ENCODE data around the gene ITGA8.

Gene ITGA8

DNA sequence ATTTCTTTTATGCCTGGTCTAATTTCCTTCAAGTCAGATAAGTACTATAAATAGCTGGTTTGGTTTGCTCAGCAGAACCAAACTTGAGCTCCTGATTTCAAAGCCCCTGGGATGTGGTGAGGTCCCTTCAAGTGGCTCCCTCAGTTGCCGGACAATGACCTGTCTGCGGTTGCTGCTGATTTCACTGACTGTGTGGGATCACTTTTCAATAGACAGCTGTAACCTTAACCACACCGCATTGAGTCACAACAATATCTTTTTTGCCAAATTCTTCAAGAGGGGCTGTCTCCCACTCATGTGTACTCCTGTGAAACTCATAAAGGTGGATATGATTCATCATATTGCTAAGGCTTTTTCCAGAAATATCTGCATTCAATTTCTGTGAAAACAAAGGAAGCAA lies 23.1 kb upstream of the ITGA8 start:
- TF ChIP-seq POLR2A (IDR thresholded peaks at IDR 0.05; ENCODE audit: low read length) (no peak), GATA1 (IDR thresholded peaks at IDR 0.05; ENCODE audit: low read depth, low read length) (no peak)
- DNase-seq = no peak

DNA sequence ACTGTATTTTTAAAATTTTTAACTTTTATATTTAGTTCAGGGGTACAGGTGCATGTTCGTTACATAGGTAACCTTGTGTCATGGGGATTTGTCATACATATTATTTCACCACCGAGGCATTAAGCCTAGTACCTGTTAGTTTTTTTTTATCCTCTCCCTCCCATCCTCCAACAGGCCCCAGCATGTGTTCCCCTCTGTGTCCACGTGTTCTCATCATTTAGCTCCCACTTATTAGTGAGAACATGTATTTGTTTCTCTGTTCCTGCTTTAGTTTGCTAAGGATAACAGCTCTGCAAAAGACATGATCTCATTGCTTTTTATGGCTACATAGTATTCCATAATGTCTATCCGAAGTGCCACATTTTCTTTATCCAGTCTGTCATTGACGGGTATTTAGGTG lies 22.4 kb upstream of the ITGA8 start:
- TF ChIP-seq POLR2A (IDR thresholded peaks at IDR 0.05; ENCODE audit: low read length) = no peak
- TF ChIP-seq GATA1 (IDR thresholded peaks at IDR 0.05; ENCODE audit: low read depth, low read length) = no peak
- DNase-seq = no peak

DNA sequence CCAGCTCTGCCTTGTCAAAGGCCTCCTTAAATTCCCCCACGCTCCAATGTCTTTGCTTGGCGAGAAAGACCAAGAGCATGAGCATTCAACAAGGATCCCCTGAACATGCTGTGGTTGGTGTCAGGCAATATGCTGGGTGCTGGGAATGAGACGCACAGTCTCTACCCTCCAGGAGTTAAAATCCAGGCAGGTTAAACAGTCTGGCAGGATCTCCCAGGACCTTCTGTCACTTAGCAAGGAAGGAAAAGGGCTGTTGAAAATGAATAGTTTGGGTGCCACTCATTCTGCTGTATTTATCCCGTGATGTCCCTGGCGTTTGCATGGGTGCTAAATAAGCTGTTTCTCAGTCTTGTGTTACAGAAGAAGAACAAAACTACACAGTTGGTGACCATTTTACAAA lies 21.9 kb upstream of the ITGA8 start:
- TF ChIP-seq POLR2A (IDR thresholded peaks at IDR 0.05; ENCODE audit: low read length) (no peak), GATA1 (IDR thresholded peaks at IDR 0.05; ENCODE audit: low read depth, low read length) (no peak)
- no peak for DNase-seq

DNA sequence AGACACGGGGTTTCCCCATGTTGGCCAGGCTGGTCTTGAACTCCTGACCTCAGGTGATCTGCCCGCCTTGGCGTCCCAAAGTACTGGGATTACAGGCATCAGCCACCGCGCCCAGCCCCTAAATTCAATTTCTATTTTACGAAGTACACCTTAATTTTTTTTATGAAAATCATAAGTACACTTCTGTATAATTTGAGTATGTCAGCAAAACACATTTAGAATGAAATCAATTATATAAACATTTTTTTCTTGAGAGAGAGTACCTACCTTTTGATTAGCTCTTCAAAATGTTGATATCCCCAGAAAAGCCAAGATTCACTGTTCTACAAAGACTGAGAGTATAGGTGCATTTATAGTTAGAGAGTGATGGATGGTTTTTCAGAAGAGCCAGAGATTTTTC lies 20.5 kb upstream of the ITGA8 start:
- no peak for TF ChIP-seq POLR2A (IDR thresholded peaks at IDR 0.05; ENCODE audit: low read length)
- no peak for TF ChIP-seq GATA1 (IDR thresholded peaks at IDR 0.05; ENCODE audit: low read depth, low read length)
- DNase-seq = no peak

DNA sequence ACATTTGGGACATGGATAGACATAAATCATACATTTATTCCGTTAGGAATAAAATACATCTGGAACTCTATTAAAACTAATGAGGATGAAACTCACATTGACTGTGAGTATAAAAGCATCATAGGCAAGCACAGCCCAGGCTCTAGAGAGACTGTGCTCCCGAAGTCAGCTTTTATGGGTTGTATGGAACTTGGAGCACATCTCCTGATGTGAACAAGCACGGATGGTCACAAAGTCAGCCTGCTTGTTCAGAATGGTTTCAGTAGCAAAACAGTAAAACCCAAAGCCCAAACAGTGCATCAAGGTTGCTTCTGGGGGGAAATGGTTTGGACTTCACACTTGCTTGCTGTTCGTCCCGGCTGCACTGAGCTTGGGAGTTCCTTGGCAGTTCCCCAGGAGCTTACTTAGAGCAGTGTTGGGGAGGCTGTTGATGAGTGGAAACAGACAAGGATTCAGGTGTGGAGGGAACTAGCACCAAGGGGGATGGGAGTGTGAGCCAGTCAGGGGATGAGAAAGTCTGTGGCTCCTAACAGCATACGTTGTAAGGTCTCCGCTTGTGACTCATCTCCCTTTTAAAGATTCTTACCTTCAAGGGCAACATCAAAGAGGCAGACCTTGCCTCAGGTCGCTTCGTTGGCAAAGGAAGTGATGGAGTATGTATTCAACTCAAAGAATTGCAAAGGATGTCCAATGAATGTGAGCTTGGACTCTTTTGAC lies 19.7 kb upstream of the ITGA8 start:
- TF ChIP-seq GATA1 (IDR thresholded peaks at IDR 0.05; ENCODE audit: low read depth, low read length) (no peak), POLR2A (IDR thresholded peaks at IDR 0.05; ENCODE audit: low read length) (no peak)
- no peak for DNase-seq

DNA sequence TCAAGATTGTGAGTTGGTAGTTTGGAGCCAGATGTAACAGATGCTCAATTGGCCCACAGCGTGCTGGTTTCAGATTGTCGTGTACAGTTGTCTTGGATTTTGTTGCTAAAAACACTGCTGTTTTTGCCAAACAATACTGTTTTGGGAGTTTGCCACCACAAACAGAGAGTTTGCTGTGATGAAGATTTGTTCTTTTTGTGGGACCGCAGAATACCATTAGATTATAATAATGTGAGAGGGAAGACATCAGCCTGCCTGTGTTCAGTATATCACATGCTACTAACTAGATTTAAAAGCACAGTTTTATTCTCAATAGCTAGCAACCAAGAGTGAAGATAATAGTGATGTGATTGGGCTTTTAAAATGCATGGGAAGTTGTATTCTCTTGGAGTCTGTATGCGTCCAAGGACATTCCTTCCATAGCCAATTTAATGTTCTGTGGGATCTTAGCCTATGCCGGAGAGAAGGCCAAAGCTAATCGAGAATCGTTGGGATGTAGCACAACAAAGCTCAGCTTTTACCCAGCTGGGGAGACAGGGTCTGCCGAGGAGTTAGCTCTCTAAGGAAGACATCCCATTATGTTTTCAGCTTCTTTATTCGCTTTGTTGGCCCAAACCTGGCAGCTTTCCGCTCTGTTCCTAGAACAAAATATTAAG lies 18.7 kb upstream of the ITGA8 start:
- DNase-seq = no peak
- TF ChIP-seq POLR2A (IDR thresholded peaks at IDR 0.05; ENCODE audit: low read length) = no peak
- no peak for TF ChIP-seq GATA1 (IDR thresholded peaks at IDR 0.05; ENCODE audit: low read depth, low read length)

DNA sequence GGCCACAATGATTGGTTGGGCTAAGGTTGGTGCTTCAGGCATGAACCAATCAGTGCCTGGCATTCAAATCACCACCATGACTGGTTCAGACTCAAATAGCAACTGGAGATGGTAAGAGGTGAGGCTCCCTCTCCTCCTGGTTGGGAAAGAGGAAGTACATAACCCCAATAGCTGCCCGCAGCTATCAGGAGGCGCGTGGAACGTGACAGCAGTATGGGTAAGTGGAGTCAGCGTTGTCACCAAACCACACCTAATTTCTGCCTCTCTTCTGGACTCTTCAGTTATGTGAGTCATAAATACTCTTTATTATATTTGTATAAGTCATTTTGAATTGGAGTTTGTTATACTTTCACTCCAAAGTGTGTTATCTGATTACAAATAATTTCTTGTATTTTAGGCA lies 17.9 kb upstream of the ITGA8 start:
- TF ChIP-seq POLR2A (IDR thresholded peaks at IDR 0.05; ENCODE audit: low read length) (no peak), GATA1 (IDR thresholded peaks at IDR 0.05; ENCODE audit: low read depth, low read length) (no peak)
- DNase-seq = no peak

DNA sequence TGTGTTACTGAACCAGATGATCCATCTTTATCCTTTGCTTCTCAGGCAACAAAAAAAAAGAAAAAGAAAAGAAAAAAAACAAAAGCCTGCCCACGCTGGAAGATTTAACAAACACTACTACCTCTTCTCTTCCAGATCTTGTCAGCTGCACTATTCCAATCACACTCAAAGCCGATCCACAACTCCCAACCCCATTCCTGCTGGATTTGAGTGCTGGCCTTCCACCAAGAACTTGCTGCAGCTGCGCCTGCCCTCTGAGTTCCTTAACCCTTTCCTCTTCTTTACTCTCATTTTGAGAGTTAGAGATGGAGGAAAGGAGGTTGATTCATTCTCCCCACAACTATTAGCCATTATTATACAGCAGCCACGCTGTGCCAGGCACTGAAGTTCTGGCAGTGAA lies 16.0 kb upstream of the ITGA8 start:
- no peak for DNase-seq
- TF ChIP-seq POLR2A (IDR thresholded peaks at IDR 0.05; ENCODE audit: low read length) (no peak), GATA1 (IDR thresholded peaks at IDR 0.05; ENCODE audit: low read depth, low read length) (no peak)

DNA sequence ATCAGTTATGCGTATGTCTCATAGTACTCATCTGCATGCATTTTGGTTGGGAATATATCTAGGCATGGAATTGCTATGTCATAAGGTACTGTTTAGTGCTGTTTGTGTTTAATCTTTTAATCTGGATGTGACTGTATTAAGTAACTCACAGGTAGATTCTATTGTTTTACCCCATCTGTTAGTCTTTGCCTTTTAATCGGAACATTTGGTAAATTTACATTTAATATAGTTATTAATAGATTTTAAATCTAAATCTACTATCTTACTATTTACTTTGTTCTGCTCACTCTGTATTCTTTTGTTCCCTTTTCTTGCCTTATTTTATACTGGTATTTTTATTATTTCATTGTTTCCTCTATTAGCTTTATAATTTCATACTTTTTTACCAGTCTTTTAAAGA lies 10.6 kb upstream of the ITGA8 start:
- no peak for DNase-seq

DNA sequence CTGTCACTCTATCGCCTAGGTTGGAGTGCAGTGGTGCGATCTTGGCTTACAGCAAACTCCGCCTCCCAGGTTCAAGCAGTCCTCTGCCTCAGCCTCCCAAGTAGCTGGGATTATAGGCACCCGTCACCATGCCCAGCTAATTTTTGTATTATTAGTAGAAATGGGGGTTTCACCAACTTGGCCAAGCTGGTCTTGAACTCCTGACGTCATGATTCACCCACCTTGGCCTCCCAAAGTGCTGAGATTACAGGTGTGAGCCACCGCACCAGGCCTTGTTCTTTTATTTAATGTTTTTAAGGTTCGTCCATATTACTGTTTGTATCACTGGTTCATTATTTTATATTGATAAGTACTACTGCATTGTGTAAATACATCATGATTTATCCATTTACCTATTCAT lies 10.2 kb upstream of the ITGA8 start:
- no peak for DNase-seq
- TF ChIP-seq POLR2A (IDR thresholded peaks at IDR 0.05; ENCODE audit: low read length) = no peak
- no peak for TF ChIP-seq GATA1 (IDR thresholded peaks at IDR 0.05; ENCODE audit: low read depth, low read length)

More for the DNA sequence above, 10.6 kb upstream of the ITGA8 start:
- TF ChIP-seq GATA1 (IDR thresholded peaks at IDR 0.05; ENCODE audit: low read depth, low read length) (no peak), POLR2A (IDR thresholded peaks at IDR 0.05; ENCODE audit: low read length) (no peak)

DNA sequence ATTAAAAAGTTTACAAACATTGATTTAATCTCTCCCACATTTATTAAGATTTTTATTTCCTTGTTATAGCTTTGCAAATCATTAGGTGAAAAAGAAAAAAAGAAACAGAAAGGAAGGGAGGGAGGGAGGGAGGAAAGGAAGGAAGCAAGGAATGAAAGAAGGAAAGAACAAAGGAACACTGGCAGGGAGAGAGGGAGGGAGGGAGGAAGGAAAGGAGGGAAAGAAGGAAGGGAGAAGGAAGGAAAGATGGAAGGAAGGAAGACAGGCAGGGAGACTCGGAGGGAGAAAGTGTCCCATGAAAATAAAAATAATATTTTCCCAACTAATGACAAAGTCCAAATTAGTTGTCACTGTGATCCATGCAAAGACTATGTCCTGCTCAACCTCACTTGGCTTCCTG lies 6.3 kb upstream of the ITGA8 start:
- TF ChIP-seq POLR2A (IDR thresholded peaks at IDR 0.05; ENCODE audit: low read length) (no peak), GATA1 (IDR thresholded peaks at IDR 0.05; ENCODE audit: low read depth, low read length) (no peak)
- DNase-seq = no peak

DNA sequence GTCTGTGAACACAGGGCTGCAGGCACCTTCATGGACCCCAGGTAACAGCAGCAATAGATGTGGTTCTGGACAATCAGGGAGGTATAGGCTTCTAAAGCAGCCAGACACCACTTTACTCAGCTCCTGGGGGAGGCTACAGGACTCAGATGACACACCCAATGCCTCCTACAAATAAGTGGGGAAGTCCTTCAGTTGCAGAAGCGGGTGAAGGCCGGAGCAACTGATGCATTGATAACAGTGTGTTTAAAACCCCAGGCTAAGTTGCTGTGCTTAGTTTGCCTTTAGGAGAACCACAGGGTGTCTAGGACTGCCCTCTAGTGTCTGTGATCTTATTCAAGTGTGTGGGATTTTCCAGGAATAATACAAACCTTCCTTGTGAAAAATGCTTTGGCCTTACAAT lies 5.9 kb upstream of the ITGA8 start:
- DNase-seq = peak; percentile 63 to 65
- TF ChIP-seq GATA1 (IDR thresholded peaks at IDR 0.05; ENCODE audit: low read depth, low read length) (no peak), POLR2A (IDR thresholded peaks at IDR 0.05; ENCODE audit: low read length) (no peak)

DNA sequence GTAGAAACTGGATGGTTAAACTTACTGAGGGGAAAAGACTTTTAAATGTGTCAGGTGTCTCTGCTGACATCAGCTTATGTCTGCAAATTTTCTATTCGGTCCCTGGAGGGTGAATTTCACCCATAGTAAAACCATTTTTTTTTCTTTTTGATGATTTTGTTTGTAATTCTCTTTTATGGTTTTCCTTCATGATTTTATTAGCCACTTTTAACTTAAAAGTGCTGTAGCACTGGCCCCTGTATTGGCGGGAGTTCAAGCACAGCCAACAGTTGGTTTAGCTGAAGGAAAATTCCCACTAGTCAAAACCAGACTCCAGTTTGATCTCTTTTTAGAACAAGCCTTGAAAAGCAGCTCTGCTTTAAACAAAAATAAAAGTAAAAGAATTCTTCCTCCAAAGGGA lies 5.0 kb upstream of the ITGA8 start:
- TF ChIP-seq GATA1 (IDR thresholded peaks at IDR 0.05; ENCODE audit: low read depth, low read length) (no peak), POLR2A (IDR thresholded peaks at IDR 0.05; ENCODE audit: low read length) (no peak)
- no peak for DNase-seq

DNA sequence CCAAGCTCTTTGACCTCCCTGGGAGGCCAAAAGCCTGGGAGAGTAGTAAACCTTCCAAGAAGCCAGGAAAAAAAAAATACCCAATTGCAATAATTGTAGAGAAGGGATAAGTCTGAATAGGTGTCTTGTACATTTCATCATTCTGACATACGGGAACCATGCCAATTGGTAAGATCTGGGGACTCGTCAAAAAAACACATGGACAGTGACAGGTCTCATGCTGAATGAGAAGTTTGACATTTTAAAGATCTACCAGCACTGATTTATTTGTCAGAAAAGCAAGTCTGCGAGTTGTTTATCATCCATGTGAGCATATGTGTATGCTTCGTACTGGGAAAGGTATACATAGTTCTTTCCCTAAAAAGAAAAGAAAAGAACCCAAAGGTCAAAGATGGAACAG lies 4.1 kb upstream of the ITGA8 start:
- no peak for TF ChIP-seq GATA1 (IDR thresholded peaks at IDR 0.05; ENCODE audit: low read depth, low read length)
- no peak for TF ChIP-seq POLR2A (IDR thresholded peaks at IDR 0.05; ENCODE audit: low read length)
- DNase-seq = no peak

DNA sequence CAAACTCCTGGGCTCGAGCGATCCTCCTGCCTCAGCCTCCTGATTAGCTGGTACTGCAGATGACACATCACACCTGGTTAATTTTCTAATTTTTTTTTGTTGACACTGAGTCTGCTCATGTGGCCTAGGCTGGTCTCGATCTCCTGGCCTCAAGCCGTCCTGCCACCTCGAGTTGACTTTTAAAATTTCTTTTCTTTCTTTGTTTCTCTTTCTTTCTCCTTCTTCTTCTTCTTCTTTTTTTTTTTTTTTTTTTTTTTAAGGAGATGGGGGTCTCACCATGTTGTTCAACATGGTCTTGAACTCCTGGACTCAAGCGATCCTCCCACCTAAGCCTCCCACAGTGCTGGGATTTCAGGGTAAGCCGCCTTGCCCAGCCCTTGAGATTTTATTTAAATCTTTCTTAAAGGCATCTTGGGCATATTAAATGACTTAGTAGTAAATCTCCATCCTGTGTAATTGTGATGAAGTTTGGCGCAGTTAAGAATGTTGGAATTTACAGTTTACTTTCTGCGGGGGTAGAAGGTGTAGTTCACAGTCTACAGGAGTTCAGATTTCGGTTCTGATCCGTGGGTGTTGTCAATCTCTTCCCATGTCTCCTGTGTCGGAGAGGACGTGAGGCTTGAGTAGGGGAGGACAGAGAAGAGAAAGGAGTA lies 1.0 kb upstream of the ITGA8 start:
- TF ChIP-seq POLR2A (IDR thresholded peaks at IDR 0.05; ENCODE audit: low read length) = no peak

More for the DNA sequence above, 1.0 kb upstream of the ITGA8 start:
- DNase-seq = no peak

All from erythroblast (primary cell).